Vagina (tissue), 2 donors: ENCODE results near the gene TMEM176B.

Experiments used
- POLR2A ChIP-seq, 2 donors: fragments of 450-650 bp; IDR thresholded peaks; one replicate each; pipeline ENCODE4 v1.6.1; 2017; ENCODE audit warnings: antibody characterized with exemption in 2 of 2, mild to moderate bottlenecking in 2 of 2, moderate library complexity in 2 of 2
- POLR2AphosphoS5 ChIP-seq, 2 donors: sonication (generic); formaldehyde crosslinking; IDR thresholded peaks; one replicate each; pipeline ENCODE4 v1.9.0; 2017; ENCODE audit warnings: antibody characterized with exemption in 2 of 2, mild to moderate bottlenecking in 2 of 2, low read depth in 1 of 2; ENCODE audit not compliant: insufficient read depth in 1 of 2

DNA sequence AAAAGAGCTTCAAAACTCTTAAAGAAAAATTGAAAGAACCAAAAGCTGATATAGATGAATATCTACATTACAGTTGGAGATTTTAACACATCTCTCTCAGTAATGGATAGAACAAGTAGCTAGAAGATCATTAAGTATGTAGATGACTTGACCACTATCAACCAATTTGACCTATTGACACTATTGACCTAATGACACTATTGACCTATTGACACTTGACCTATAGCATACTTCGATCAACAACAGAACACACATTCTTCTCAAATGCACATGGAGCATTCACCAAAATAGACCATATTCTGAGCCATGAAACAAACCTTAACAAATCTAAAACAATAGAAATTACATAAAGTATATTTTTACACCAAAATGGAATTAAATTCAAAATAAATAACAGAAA lies 40.7 kb downstream of the TMEM176B start:
- no peak for TF ChIP-seq POLR2AphosphoS5 (IDR thresholded peaks at IDR 0.05; ENCODE audit: insufficient read depth in 1 of 2, low read depth in 1 of 2)
- TF ChIP-seq POLR2A (IDR thresholded peaks at IDR 0.05), result no peak
